EL (cell line): ENCODE measurements around the gene PDGFA.

Experiments used
- DNase-seq: peaks from one replicate; pipeline ENCODE4 v3.0.0-alpha.2; 2016

Gene PDGFA

GRCh38 chr7:515628-516027 is 4.0 kb downstream of the PDGFA start:
- no peak for DNase-seq

- peak; percentile 43 for DNase-seq
Measured at GRCh38 chr7:514651-515598, 4.7 kb downstream of the PDGFA start.

GRCh38 chr7:514242-514641 is 5.4 kb downstream of the PDGFA start:
- no peak for DNase-seq

GRCh38 chr7:513521-514166 is 6.0 kb downstream of the PDGFA start:
- DNase-seq, result peak; percentile 83

GRCh38 chr7:512541-513311 is 6.9 kb downstream of the PDGFA start:
- DNase-seq, result no peak

- no peak for DNase-seq
Measured at GRCh38 chr7:512146-512510, 7.5 kb downstream of the PDGFA start.

GRCh38 chr7:511476-512145 is 8.0 kb downstream of the PDGFA start:
- no peak for DNase-seq

- DNase-seq, result no peak
Measured at GRCh38 chr7:510782-511281, 8.8 kb downstream of the PDGFA start.

- DNase-seq, result no peak
Measured at GRCh38 chr7:510131-510481, 9.5 kb downstream of the PDGFA start.

GRCh38 chr7:509426-510130 is 10.1 kb downstream of the PDGFA start:
- DNase-seq, result no peak

- no peak for DNase-seq
Measured at GRCh38 chr7:508461-509170, 11.0 kb downstream of the PDGFA start.

- no peak for DNase-seq
Measured at GRCh38 chr7:507623-508300, 11.9 kb downstream of the PDGFA start.

- DNase-seq, result no peak
Measured at GRCh38 chr7:506921-507622, 12.6 kb downstream of the PDGFA start.

- no peak for DNase-seq
Measured at GRCh38 chr7:506391-506831, 13.2 kb downstream of the PDGFA start.

- DNase-seq, result no peak
Measured at GRCh38 chr7:505171-505570, 14.5 kb downstream of the PDGFA start.

GRCh38 chr7:504221-505111 is 15.2 kb downstream of the PDGFA start:
- DNase-seq, result no peak

GRCh38 chr7:503575-504111 is 16.0 kb downstream of the PDGFA start:
- no peak for DNase-seq

GRCh38 chr7:502296-502695 is 17.4 kb downstream of the PDGFA start:
- DNase-seq, result no peak

GRCh38 chr7:501526-501925 is 18.1 kb downstream of the PDGFA start:
- no peak for DNase-seq
